ENCODE measurements around the gene LRRTM4.

- TF ChIP-seq HNF1A (IDR thresholded peaks at IDR 0.05; ENCODE audit: low read depth) (no peak), HNF1A (CRISPR knock-in tag; IDR thresholded peaks at IDR 0.05; ENCODE audit: borderline replicate concordance) (no peak), CEBPG (CRISPR knock-in tag; IDR thresholded peaks at IDR 0.05) (no peak), SMAD3 (CRISPR knock-in tag; IDR thresholded peaks at IDR 0.05) (no peak), USF2 (IDR thresholded peaks at IDR 0.05; ENCODE audit: low read depth, low read length) (no peak), USF2 (CRISPR knock-in tag; IDR thresholded peaks at IDR 0.05; ENCODE audit: borderline replicate concordance) (no peak), ZBTB40 (IDR thresholded peaks at IDR 0.05) (no peak), ZBTB40 (CRISPR knock-in tag; IDR thresholded peaks at IDR 0.05) (no peak), RFX5 (IDR thresholded peaks at IDR 0.05; ENCODE audit: low read depth, low read length) (no peak), GABPA (IDR thresholded peaks at IDR 0.05; ENCODE audit: low read depth, low read length) (no peak), GABPA (CRISPR knock-in tag; IDR thresholded peaks at IDR 0.05; ENCODE audit: low read depth) (no peak)
These were observed 508.7 kb downstream of the LRRTM4 start for GRCh38 chr2:77013457-77013856.
